Fibroblast of peridontal ligament (primary cell): Measurements from ENCODE around the gene TTLL3.
A peak's percentile ranks its signal among the peaks of the same experiment; 100 is the strongest.

Experiments used
- DNase-seq: peaks from one replicate; pipeline ENCODE4 v3.0.0-alpha.2; 2010; ENCODE audit errors: extremely low read depth

TTLL3 gene

GRCh38 chr3:9780910-9781309, 29.2 kb upstream of the TTLL3 start:
- no peak for DNase-seq

DNA sequence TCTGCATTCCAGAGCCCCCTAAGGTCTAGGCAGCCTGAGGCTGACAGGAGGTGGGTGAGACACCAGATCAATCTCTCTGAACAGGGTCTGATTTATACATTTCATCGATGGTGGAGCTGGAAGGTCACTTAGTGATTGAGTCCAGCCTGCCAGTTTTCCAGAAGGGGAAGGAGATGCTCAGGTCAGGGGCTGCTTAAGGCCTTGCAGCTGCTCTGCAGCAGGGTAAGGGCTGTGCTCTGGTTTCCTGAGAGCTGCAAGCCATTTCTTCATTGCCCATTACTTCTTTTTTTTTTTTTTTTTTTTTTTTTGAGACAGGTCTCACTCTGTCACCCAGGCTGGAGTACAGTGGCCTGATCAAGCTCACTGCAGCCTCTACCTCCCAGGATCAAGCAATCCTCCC, 28.5 kb upstream of the TTLL3 start:
- no peak for DNase-seq

- no peak for DNase-seq
Observed at GRCh38 chr3:9781978-9782603, 28.0 kb upstream of the TTLL3 start.

- DNase-seq: no peak
Observed at GRCh38 chr3:9782770-9783169, 27.3 kb upstream of the TTLL3 start.

DNA sequence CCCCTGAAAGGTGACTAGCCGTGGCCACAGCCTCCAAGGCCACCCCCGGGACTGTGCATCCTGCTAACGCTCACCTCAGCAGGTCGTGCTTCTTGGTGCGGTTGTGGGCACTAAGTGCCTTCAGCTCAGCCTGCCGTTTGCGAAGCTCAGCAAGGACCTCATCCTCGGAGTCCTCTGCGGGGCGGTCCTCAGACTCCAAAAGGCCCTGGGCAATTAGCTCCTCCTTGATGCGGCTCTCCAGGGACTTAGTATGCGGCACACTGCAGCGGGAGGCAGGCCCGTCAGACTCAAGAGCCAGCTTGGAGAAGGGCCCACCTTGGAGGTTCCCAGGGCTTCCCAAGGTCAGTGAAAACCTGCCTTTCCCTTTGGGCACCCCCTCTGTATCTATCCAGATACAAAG, 26.1 kb upstream of the TTLL3 start:
- DNase-seq: no peak

- DNase-seq: no peak
Observed at GRCh38 chr3:9784965-9785364, 25.1 kb upstream of the TTLL3 start.

GRCh38 chr3:9785602-9786001, 24.5 kb upstream of the TTLL3 start:
- DNase-seq: no peak

- DNase-seq: no peak
Observed at GRCh38 chr3:9786209-9786739, 23.8 kb upstream of the TTLL3 start.

- DNase-seq: no peak
Observed at GRCh38 chr3:9786825-9787669, 23.0 kb upstream of the TTLL3 start.

DNA sequence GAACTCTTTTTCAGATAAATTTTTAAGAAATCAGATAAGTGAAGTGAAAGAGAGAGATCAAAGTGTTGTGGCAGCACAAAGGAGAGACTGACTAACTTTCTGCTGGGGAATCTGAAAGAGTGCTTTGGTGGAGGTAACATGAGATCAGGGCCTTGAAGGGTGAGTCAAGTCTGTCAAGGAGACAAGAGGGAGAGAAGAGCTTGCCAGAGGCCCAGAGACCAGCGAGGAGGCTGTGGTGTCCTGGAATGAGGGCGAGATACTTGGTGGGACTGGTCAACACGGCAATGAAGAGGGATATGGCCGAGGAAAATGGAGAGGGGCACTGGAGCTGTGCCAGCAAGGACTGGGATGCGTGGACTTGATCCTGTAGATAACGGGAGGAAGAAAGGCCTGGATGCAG, 22.3 kb upstream of the TTLL3 start:
- no peak for DNase-seq

DNA sequence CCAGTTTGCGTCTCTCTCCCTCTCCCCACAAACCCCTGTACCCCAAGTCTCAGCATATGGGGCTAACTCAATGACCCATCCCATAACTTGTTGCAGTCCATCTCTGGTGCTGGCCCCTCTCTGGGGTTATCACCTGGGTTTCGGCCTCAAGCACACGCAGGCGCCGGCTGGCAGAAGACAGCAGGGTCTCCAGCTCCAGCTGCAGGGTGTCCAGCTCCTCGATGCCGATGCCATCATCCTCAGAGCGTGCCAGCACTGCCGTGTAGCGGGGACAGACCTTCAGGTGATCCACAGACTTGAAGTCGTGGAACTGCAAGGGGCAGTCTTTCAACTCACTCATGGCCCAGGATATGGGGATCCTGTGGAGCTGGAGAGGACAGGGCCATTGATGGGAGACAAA, 18.9 kb upstream of the TTLL3 start:
- DNase-seq: no peak

DNA sequence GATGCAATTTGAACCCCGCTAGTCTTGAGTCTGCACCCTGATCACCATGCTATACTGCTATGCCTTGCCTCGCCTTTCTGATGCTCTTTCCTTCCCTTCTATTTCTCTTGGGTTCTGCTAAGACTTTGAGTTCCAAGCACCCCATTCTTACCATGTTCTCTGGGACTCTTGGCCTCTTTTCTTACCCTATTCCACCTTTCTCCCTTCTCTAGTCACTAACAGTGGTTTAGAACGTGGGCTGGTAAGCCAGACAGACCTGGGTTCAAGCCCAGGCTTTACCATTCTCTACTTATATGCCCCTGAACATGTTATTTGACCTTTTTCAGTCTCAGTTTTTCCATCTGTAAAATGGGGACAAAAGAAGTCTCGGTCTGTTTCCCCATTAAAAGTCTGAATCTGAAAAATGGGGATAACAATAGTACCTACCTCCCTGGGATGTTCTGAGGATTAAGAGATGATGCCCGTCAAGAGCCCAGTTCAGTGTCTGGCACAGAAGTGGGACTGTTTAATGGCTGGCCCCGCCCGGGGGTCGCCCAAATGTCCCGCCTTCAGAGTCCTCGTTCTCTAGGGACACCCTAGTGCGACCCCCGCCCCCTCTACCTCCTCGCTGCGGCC, 18.2 kb upstream of the TTLL3 start:
- DNase-seq: no peak

DNA sequence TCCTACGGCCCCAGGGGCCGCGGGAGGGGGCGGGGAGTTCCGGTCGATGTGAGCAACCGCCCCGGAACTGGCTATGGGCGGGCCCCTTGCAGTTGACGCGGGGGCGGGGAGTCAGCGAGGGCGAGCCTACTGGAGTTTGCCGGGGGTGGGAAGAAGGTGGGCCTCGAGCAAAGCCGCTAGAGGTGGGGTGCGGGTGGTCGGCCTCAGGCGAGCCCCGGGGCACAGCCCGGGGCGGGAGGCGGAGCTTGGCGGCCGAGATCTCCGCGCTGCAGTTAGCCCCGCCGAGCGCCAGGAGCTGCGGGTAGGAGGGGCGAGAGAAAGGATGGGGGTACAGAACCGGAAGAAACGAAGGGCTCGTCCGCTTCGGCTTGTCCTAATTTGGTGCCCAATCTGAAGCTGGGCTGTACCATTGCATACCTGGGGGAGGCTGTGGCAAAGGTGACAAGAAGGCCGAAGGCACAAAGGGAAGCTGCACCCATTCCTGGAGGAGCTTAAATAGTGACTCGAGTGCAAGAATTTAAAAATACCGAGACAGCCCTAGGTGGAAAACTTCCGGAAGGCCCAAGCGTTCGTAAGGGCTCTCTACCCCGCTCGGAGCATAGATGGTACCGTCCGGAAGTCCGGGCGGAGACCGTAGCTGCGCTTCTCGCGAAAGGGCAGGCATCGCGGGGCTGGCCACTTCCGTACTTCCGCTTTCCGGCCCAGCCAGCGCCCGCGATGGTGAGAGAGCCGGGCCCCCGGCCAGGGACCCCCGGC, 17.5 kb upstream of the TTLL3 start, which contains the start of the genes ARPC4 and TADA3:
Gene ARPC4, plus strand, starts transcription at position 678 of the 756 bp plus-strand sequence. Its CDS starts 40 bp downstream, at position 718.
Gene TADA3, minus strand, starts transcription at position 69 of the 756 bp plus-strand sequence. CDS start 1,007 bp downstream, outside the sequence.
- DNase-seq: peak; percentile 98

GRCh38 chr3:9793161-9793781, 16.8 kb upstream of the TTLL3 start:
- peak; percentile 54 for DNase-seq

GRCh38 chr3:9794400-9794799, 15.7 kb upstream of the TTLL3 start:
- DNase-seq: no peak

GRCh38 chr3:9795207-9795606, 14.9 kb upstream of the TTLL3 start:
- no peak for DNase-seq

DNA sequence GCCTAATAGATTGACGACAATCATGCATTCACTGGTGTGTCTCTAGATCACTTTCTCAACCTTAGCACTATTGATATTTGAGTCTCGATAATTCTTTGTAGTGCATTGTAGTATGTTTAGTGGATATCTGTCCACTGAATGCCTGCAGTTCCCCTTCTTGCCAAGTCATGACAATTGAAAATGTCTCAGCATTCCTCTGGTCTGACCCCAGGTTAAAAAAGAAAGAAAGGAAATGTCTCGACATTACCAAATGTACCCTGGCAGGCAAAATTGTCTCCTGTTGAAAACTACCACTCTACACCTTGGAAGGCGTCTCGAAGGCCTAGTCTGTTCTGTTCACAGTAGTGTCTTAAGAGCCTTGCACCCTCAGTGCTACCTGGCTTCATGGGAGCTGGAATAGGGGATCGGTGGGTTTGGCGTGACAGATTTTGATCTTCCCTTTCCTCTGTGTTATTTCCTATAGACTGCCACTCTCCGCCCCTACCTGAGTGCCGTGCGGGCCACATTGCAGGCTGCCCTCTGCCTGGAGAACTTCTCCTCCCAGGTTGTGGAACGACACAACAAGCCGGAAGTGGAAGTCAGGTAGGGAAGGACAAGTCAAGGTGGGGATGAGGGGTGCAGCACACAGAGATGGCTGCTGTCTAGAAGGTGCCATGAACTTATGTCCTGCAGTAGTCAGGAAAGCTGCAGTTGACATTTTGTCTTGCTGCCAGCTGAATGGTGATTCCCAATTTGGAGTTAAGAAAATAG, 12.7 kb upstream of the TTLL3 start:
- no peak for DNase-seq

DNA sequence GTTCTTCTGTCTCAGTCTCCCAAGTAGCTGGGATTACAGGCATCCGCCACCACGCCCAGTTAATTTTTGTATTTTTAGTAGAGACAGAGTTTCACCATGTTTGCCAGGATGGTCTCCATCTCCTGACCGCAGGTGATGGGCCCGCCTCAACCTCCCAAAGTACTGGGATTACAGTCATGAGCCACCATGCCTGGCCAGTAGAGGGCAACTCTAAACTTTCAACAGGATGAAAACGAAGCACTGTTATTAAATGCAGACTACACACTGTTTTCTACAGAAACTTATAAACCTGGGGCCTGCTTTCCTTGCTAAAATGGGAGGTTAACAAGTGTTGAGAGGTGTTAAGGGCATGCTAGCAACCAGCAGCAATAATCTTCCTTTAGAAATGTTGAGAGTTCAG, 9.5 kb upstream of the TTLL3 start:
- DNase-seq: no peak

GRCh38 chr3:9803494-9803893, 6.6 kb upstream of the TTLL3 start:
- DNase-seq: no peak

- DNase-seq: no peak
Observed at GRCh38 chr3:9804996-9805395, 5.1 kb upstream of the TTLL3 start.

DNA sequence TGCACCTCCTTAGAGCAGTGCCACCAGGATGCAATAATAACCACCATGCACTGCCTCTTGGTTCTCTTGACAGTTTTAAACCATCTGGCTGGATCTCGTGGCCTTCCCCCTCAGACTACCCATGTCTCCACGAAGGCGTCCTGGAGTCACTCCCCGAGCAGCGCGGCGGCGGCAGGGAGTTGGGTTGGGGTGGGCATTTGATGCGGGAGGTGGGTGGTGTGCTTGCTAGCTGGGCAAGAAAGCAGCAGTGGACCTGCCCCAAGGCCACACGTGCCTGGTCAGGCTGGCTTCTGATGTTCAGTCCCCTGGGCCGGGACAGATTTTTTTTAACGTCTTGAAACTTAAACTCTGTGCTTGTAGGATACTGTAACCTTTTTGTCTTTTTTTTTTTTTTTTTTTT, 3.9 kb upstream of the TTLL3 start:
- no peak for DNase-seq
